GM18907 (cell line): ENCODE results near the gene KCNMA1.

ENCODE experiments used
- ATAC-seq: cut with Tn5 transposase; IDR thresholded peaks from one replicate; pipeline ENCODE4 v1.9.1; 2021; ENCODE audit warnings: mild to moderate bottlenecking, moderate library complexity; ENCODE audit not compliant: unreplicated experiment

The KCNMA1 gene

GRCh38 chr10:77261146-77261545, 376.5 kb downstream of the KCNMA1 start:
- no peak for ATAC-seq

GRCh38 chr10:77259171-77259874, 378.3 kb downstream of the KCNMA1 start:
- no peak for ATAC-seq

- no peak for ATAC-seq
These were observed 381.3 kb downstream of the KCNMA1 start for GRCh38 chr10:77256346-77256745.

- no peak for ATAC-seq
These were observed 384.0 kb downstream of the KCNMA1 start for GRCh38 chr10:77253556-77254064.

- no peak for ATAC-seq
These were observed 384.5 kb downstream of the KCNMA1 start for GRCh38 chr10:77253147-77253545.

- ATAC-seq, result no peak
These were observed 385.0 kb downstream of the KCNMA1 start for GRCh38 chr10:77252380-77253146.

- no peak for ATAC-seq
These were observed 386.2 kb downstream of the KCNMA1 start for GRCh38 chr10:77251297-77252013.

- ATAC-seq, result no peak
These were observed 387.6 kb downstream of the KCNMA1 start for GRCh38 chr10:77249901-77250459.

- no peak for ATAC-seq
These were observed 389.4 kb downstream of the KCNMA1 start for GRCh38 chr10:77248104-77248790.

- no peak for ATAC-seq
These were observed 390.3 kb downstream of the KCNMA1 start for GRCh38 chr10:77247031-77247990.

GRCh38 chr10:77245953-77246352, 391.7 kb downstream of the KCNMA1 start:
- no peak for ATAC-seq

GRCh38 chr10:77244746-77245145, 392.9 kb downstream of the KCNMA1 start:
- ATAC-seq, result no peak

- ATAC-seq, result no peak
These were observed 393.3 kb downstream of the KCNMA1 start for GRCh38 chr10:77244286-77244685.

- no peak for ATAC-seq
These were observed 396.3 kb downstream of the KCNMA1 start for GRCh38 chr10:77241350-77241725.

GRCh38 chr10:77240706-77241349, 396.8 kb downstream of the KCNMA1 start:
- no peak for ATAC-seq

- ATAC-seq, result no peak
These were observed 397.5 kb downstream of the KCNMA1 start for GRCh38 chr10:77240041-77240652.

GRCh38 chr10:77237120-77237519, 400.5 kb downstream of the KCNMA1 start:
- ATAC-seq, result no peak

- no peak for ATAC-seq
These were observed 400.9 kb downstream of the KCNMA1 start for GRCh38 chr10:77236700-77237099.

GRCh38 chr10:77236029-77236428, 401.6 kb downstream of the KCNMA1 start:
- ATAC-seq, result no peak
